ENCODE measurements around the gene NDUFAF2. TPM values are rescaled to one million over a fixed set of nuclear protein-coding genes. Genes with fewer than 3 reads are reported as not detected.
"Not testable (repeated sequence)": the region's sequence is repeated elsewhere in the genome, so short reads cannot be mapped to it uniquely, and the experiment has no call there.

NDUFAF2 gene
- total RNA-seq, 4 donors from 2014 or later: 25.9 to 39.0 (median 27.0) TPM

- DNase-seq (ENCODE audit: low spot score) (no peak), ATAC-seq (ENCODE audit: low FRiP score) (no peak)
- TF ChIP-seq, protein P1, sequence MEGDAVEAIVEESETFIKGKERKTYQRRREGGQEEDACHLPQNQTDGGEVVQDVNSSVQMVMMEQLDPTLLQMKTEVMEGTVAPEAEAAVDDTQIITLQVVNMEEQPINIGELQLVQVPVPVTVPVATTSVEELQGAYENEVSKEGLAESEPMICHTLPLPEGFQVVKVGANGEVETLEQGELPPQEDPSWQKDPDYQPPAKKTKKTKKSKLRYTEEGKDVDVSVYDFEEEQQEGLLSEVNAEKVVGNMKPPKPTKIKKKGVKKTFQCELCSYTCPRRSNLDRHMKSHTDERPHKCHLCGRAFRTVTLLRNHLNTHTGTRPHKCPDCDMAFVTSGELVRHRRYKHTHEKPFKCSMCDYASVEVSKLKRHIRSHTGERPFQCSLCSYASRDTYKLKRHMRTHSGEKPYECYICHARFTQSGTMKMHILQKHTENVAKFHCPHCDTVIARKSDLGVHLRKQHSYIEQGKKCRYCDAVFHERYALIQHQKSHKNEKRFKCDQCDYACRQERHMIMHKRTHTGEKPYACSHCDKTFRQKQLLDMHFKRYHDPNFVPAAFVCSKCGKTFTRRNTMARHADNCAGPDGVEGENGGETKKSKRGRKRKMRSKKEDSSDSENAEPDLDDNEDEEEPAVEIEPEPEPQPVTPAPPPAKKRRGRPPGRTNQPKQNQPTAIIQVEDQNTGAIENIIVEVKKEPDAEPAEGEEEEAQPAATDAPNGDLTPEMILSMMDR (IDR thresholded peaks at IDR 0.05): no peak
Measured at GRCh38 chr5:61019642-61020041, 74.6 kb downstream of the NDUFAF2 start.

DNA sequence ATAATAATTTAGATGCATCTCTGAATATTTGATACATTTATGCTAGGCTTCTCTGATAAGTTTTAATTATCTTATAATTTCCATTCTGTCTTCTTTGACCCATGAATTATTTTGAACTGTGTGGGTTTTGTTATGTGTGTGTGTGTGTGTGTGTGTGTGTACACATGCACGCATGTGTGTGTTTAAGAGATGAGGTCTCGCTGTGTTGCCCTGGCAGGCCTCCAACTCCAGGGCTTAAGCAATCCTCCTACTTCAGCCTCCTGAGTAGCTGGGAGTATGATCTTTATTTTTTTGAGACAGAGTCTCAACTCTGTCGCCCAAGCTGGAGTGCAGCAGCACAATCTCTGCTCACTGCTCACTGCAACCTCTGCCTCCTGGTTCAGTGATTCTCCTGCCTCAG, 75.4 kb downstream of the NDUFAF2 start:
- DNase-seq (ENCODE audit: low spot score): no peak
- ATAC-seq (ENCODE audit: low FRiP score): no peak

GRCh38 chr5:61023131-61023530, 78.1 kb downstream of the NDUFAF2 start:
- no peak for DNase-seq (ENCODE audit: low spot score)
- no peak for ATAC-seq (ENCODE audit: low FRiP score)
- TF ChIP-seq, protein P1 (IDR thresholded peaks at IDR 0.05): no peak

More for the DNA sequence above, 75.4 kb downstream of the NDUFAF2 start:
- TF ChIP-seq, protein P1 (IDR thresholded peaks at IDR 0.05): no peak

DNA sequence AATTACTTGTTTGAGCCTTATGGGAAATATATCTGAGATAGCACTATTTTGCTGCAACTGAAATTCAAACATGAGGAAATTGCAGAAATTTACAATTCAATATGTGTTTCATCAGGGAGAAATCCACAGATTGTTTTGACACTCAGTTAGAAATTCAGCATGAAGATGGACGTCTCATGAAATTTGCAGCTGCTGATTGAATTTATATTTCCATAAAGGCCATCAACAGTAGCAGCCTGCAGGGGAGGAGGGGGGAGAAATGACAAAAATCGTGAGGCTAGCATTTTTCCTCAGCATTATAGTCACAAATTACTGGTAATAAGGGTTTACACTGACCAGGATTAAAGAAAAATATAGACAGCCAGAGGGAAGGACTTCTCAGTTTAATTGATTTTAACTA, 81.0 kb downstream of the NDUFAF2 start:
- no peak for DNase-seq (ENCODE audit: low spot score)
- no peak for ATAC-seq (ENCODE audit: low FRiP score)
- TF ChIP-seq, protein P1 (IDR thresholded peaks at IDR 0.05): no peak

- TF ChIP-seq, protein P1 (IDR thresholded peaks at IDR 0.05): no peak
- no peak for ATAC-seq (ENCODE audit: low FRiP score)
- no peak for DNase-seq (ENCODE audit: low spot score)
Measured at GRCh38 chr5:61028382-61028781, 83.4 kb downstream of the NDUFAF2 start.

- no peak for ATAC-seq (ENCODE audit: low FRiP score)
- TF ChIP-seq, protein P1 (IDR thresholded peaks at IDR 0.05): no peak
Measured at GRCh38 chr5:61029456-61030162, 84.6 kb downstream of the NDUFAF2 start.

DNA sequence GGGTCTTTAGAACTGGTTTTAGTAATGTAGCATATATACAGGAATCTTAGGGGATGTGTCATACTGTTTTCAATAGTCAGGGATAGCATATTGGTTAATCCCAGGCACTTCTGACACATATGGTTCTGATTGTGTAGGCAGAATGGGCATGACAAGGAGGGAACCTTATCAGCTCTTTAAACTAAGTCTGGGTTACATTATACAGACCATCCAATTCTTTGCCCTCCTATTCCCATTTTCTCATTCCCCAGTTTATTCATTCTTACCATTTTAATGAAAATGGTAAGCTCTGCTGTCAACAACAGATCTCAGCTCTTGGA, 85.1 kb downstream of the NDUFAF2 start:
- ATAC-seq (ENCODE audit: low FRiP score) (no peak), DNase-seq (ENCODE audit: low spot score) (no peak)
- TF ChIP-seq, protein P1 (IDR thresholded peaks at IDR 0.05): no peak

More at GRCh38 chr5:61029456-61030162, 84.6 kb downstream of the NDUFAF2 start:
- no peak for DNase-seq (ENCODE audit: low spot score)

DNA sequence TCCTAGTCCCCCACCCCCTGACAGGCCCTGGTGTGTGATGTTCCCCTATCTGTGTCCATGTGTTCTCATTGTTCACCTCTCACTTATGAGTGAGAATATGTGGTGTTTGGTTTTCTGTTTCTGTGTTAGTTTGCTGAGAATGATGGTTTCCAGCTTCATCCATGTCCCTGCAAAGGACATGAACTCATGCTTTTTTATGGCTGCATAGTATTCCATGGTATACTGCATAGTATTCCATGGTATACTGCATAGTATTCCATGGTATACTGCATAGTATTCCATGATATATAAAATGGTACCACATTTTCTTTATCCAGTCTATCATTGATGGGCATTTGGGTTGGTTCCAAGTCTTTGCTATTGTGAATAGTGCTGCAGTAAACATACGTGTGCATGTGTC, 86.3 kb downstream of the NDUFAF2 start:
- not testable (repeated sequence) for DNase-seq (ENCODE audit: low spot score); ATAC-seq (ENCODE audit: low FRiP score)

Data from omental fat pad (tissue), 4 donors.